ENCODE measurements around the gene CXCL11.

DNA sequence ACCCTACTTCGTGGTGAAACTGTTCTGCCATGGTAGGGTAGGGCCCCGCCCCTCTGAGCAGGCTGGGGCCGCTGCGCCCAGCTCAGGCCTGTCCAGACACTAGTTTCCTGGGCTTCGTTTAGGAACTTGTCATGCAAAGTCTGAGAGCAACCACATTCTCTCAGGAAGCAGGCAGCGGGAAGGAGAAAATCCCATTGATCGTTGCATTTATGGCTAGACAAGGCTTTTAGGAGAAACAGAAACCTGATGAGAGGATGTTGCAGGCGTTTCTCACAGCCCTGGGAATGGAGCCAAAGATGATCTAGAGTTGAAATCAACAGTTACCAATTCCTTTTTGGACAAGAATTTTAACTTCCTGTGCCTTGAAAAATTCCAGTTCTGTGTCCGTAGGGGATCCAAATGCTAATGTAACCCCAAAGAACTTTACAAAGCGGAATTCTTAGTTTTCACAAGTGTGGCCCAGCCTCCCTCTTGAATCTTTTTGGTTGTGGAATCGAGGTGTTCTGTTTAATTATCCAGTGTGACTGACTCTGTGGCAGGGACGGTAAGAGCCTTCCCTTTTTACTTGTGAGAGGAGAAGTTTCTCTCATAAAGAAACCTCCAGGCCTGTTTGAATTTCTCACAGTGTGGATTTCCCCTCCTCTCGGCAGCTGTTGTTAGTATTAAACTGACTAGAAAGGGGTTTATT, 24.0 kb downstream of the CXCL11 start:
- TF ChIP-seq CTCF (IDR thresholded peaks at IDR 0.05) (no peak), EZH2 (IDR thresholded peaks at IDR 0.05; ENCODE audit: borderline replicate concordance, insufficient read depth, low read depth, low read length, poor library complexity, severe bottlenecking) (no peak)

All from B cell (primary cell).